ENCODE data around the gene ARMS2. TPM values are rescaled to one million over a fixed set of nuclear protein-coding genes. Genes with fewer than 3 reads are reported as not detected.

ARMS2 gene
- total RNA-seq, 2 experiments from 2014 or later: not detected

GRCh38 chr10:122490786-122491680, 36.6 kb downstream of the ARMS2 start:
- DNase-seq: peak; percentile 68
- intact Hi-C loops (cut with micrococcal nuclease): no loop called here
- Mint-ChIP-seq H3K9me3 (no peaks in the 10 kb centered on the region), H3K4me3 (no peak overlapping the region), H3K27me3 (peaks cover 6% of the 10 kb centered on the region), H3K36me3 (ENCODE audit: low read depth) (no peaks in the 10 kb centered on the region), H3K27ac (peak overlapping the region; percentile 9), H3K4me1 (ENCODE audit: low read depth) (peaks cover 15% of the 10 kb centered on the region)
- ATAC-seq: peak; percentile 72
- no peak for TF ChIP-seq CTCF (IDR thresholded peaks at IDR 0.05)
- POLR2A ChIA-PET: interaction anchor here (0.7 to 0.8 kb wide), 2 partner anchors 23 to 60 kb away, joined by 3 read pairs; no protein-coding TSS in a partner anchor
- CTCF ChIA-PET: interaction anchor here (1.0 to 1.6 kb wide), 4 partner anchors 14 to 75 kb away, joined by 3 to 4 read pairs (median 3); no protein-coding TSS in a partner anchor

GRCh38 chr10:122492006-122492405, 37.6 kb downstream of the ARMS2 start:
- ATAC-seq (no peak), DNase-seq (no peak)
- ChIA-PET CTCF (interaction anchor here (0.8 to 1.1 kb wide), 2 partner anchors 11 to 72 kb away, joined by 3 read pairs; no protein-coding TSS in a partner anchor), POLR2A (no interaction called here)
- no peak overlapping the region for H3K4me3 Mint-ChIP-seq
- intact Hi-C loops (cut with micrococcal nuclease): no loop called here
- peaks cover 6% of the 10 kb centered on the region for H3K27me3 Mint-ChIP-seq
- H3K9me3 Mint-ChIP-seq: no peaks in the 10 kb centered on the region
- no peak for TF ChIP-seq CTCF (IDR thresholded peaks at IDR 0.05)
- no peak overlapping the region for H3K27ac Mint-ChIP-seq
- peaks cover 23% of the 10 kb centered on the region for H3K4me1 Mint-ChIP-seq (ENCODE audit: low read depth)
- no peaks in the 10 kb centered on the region for H3K36me3 Mint-ChIP-seq (ENCODE audit: low read depth)

GRCh38 chr10:122492999-122493481, 38.6 kb downstream of the ARMS2 start:
- DNase-seq (no peak), ATAC-seq (no peak)
- Mint-ChIP-seq H3K27ac (no peak overlapping the region), H3K4me3 (no peak overlapping the region), H3K27me3 (peaks cover 4% of the 10 kb centered on the region), H3K9me3 (no peaks in the 10 kb centered on the region), H3K36me3 (ENCODE audit: low read depth) (no peaks in the 10 kb centered on the region), H3K4me1 (ENCODE audit: low read depth) (peaks cover 23% of the 10 kb centered on the region)
- ChIA-PET CTCF (interaction anchor here (3.4 kb wide), 1 partner anchor 73 kb away, joined by 12 read pairs; no protein-coding TSS in a partner anchor), POLR2A (interaction anchor here (0.8 kb wide), 1 partner anchor 46 kb away, joined by 3 read pairs; no protein-coding TSS in a partner anchor)
- intact Hi-C loops (cut with micrococcal nuclease): no loop called here
- no peak for TF ChIP-seq CTCF (IDR thresholded peaks at IDR 0.05)

GRCh38 chr10:122493761-122494160, 39.3 kb downstream of the ARMS2 start:
- H3K27ac Mint-ChIP-seq: no peak overlapping the region
- peaks cover 23% of the 10 kb centered on the region for H3K4me1 Mint-ChIP-seq (ENCODE audit: low read depth)
- H3K4me3 Mint-ChIP-seq: no peak overlapping the region

More at GRCh38 chr10:122493761-122494160, 39.3 kb downstream of the ARMS2 start:
- intact Hi-C loops (cut with micrococcal nuclease): no loop called here
- CTCF ChIA-PET: interaction anchor here (3.4 kb wide), 1 partner anchor 72 kb away, joined by 12 read pairs; no protein-coding TSS in a partner anchor
- ATAC-seq: no peak
- Mint-ChIP-seq H3K9me3 (no peaks in the 10 kb centered on the region), H3K36me3 (ENCODE audit: low read depth) (no peaks in the 10 kb centered on the region), H3K27me3 (peaks cover 4% of the 10 kb centered on the region)
- TF ChIP-seq CTCF (IDR thresholded peaks at IDR 0.05): no peak
- DNase-seq: no peak
- POLR2A ChIA-PET: interaction anchor here (1.7 kb wide), 1 partner anchor 21 kb away, joined by 4 read pairs; no protein-coding TSS in a partner anchor

Data from activated CD8-positive, alpha-beta T cell treated with anti-CD3 and anti-CD28 coated beads for 36 hours (primary cell).